ENCODE results near the gene SRRM2. TPM values are rescaled to one million over a fixed set of nuclear protein-coding genes. Genes with fewer than 3 reads are reported as not detected.

Gene SRRM2
- polyA plus RNA-seq, 1 donor (not counting 4 experiments of a cell fraction or from before 2014, with no cell fraction given) = 101 TPM

DNA sequence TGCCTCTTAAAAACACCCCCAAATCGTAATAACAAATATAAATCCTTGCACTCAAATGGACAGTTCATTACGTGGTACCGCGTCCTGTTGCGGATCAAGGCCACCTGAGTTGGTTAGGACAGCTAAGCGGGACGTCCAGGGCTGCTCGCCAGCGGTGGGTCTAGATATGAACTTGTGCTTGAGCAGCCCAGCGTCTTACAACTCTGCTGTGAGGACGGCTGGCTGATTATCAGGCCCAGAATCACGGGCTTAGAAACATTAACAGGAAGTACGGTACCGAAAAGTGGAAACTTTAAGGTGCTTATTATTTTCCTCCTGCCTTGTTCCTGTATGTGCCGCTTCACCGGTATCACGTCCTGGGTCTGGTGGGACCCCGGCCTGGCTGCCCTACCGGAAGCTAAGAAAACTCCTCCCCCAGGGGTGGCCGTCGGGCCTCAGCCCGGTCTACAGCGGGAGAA, 832 bp upstream of the SRRM2 start:
- H3K4me3 ChIP-seq (ENCODE audit: control insufficient read depth in 2 of 3, extremely low read depth in 1 of 3, insufficient read depth in 2 of 3, low read depth in 1 of 3, low read length in 3 of 3) = peak overlapping the region; percentile 83 to 95 (median 85)
- H3K9ac ChIP-seq (ENCODE audit: control insufficient read depth, extremely low read depth, insufficient read depth, low read length) = peak overlapping the region; percentile 86
- no peak for DNase-seq (ENCODE audit: low read depth, low spot score)
- H3K27me3 ChIP-seq (ENCODE audit: control insufficient read depth, extremely low read depth, insufficient read depth, low read length) = no peaks in the 10 kb centered on the region
- H3K27ac ChIP-seq (ENCODE audit: control insufficient read depth, insufficient read depth, low read length) = peak overlapping the region; percentile 81
- TF ChIP-seq EZH2 (IDR thresholded peaks at IDR 0.05; ENCODE audit: low read length) = no peak
- TF ChIP-seq, protein P1, sequence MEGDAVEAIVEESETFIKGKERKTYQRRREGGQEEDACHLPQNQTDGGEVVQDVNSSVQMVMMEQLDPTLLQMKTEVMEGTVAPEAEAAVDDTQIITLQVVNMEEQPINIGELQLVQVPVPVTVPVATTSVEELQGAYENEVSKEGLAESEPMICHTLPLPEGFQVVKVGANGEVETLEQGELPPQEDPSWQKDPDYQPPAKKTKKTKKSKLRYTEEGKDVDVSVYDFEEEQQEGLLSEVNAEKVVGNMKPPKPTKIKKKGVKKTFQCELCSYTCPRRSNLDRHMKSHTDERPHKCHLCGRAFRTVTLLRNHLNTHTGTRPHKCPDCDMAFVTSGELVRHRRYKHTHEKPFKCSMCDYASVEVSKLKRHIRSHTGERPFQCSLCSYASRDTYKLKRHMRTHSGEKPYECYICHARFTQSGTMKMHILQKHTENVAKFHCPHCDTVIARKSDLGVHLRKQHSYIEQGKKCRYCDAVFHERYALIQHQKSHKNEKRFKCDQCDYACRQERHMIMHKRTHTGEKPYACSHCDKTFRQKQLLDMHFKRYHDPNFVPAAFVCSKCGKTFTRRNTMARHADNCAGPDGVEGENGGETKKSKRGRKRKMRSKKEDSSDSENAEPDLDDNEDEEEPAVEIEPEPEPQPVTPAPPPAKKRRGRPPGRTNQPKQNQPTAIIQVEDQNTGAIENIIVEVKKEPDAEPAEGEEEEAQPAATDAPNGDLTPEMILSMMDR (optimal IDR thresholded peaks at IDR 0.05 in 1 of 3, IDR thresholded peaks at IDR 0.05 in 1 of 3, conservative IDR thresholded peaks at IDR 0.05 in 1 of 3; ENCODE audit: extremely low read depth in 1 of 3, insufficient read depth in 2 of 3, low read length in 3 of 3) = no peak
- dilution Hi-C loops (cut with MboI; ENCODE audit: extremely low pct_ligation_motif_present, low sequenced_read_pairs) = no loop called here
- peaks cover 42% of the 10 kb centered on the region for H3K79me2 ChIP-seq (ENCODE audit: control insufficient read depth, insufficient read depth, low read length)
- peaks cover 5 to 8% of the 10 kb centered on the region in 2 experiments for H3K36me3 ChIP-seq (ENCODE audit: control insufficient read depth in 2 of 2, extremely low read depth in 1 of 2, insufficient read depth in 2 of 2, low read length in 2 of 2)
- peaks cover 2% of the 10 kb centered on the region for H3K9me1 ChIP-seq (ENCODE audit: control insufficient read depth, extremely low read depth, insufficient read depth, low read length)
- peaks cover 33% of the 10 kb centered on the region for H4K20me1 ChIP-seq (ENCODE audit: control insufficient read depth, extremely low read depth, insufficient read depth, low read length)
- FAIRE-seq = no peak
- peak overlapping the region; percentile 86 for H2AFZ ChIP-seq (ENCODE audit: control insufficient read depth, low read length)
- no peaks in the 10 kb centered on the region for H3K9me3 ChIP-seq (ENCODE audit: control insufficient read depth, low read depth, low read length)
- peak overlapping the region; percentile 91 for H3K4me2 ChIP-seq (ENCODE audit: control insufficient read depth, extremely low read depth, insufficient read depth, low read depth, low read length)
- peaks cover 22% of the 10 kb centered on the region for H3K4me1 ChIP-seq (ENCODE audit: control insufficient read depth, extremely low read depth, insufficient read depth, low read length)

DNA sequence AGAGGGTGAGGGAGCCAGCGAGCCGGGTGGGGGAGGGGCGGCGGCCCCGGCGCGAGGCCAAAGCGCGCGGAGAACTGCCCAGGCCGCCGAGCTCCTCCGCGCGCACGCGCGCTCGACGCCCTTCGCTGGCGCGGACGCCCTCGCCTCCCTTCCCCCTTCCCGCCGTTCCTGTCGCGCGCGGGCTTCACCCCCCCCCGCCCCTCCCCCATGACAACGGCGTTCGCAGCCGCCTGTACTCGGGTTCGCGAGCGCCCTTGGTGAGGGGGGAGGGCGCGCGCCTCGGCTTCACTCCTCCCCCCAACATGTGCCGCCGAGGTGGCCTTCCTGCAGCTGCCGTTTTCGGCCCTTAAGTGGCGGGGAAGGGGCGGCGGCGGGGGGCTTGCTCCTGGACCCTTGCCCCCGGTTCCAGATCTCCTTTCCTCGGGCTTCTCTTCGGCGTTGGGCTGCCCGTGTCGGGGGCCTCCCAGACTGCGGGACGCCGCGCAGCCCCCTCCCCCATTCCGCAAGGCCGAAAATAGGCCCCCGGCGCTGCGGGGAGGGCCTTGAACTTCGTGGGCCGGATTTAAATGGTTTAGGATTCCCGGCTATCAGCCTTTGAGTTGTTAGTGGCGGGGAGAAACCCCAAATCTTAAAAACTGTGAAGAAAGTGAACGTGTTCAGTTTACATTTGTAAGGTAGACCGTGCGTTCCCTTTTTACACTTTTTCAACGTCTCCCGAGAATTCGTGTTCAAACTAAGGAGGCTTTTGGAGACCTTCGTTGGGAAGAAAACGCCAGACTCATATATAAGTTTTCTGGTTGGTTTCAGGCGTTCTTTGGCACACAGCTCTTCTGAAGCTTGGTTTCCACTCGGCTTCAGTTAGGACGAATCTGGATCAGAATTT, 653 bp downstream of the SRRM2 start:
- Histone ChIP-seq H3K4me1 (ENCODE audit: control insufficient read depth, extremely low read depth, insufficient read depth, low read length) (peaks cover 22% of the 10 kb centered on the region), H4K20me1 (ENCODE audit: control insufficient read depth, extremely low read depth, insufficient read depth, low read length) (peaks cover 46% of the 10 kb centered on the region), H3K4me2 (ENCODE audit: control insufficient read depth, extremely low read depth, insufficient read depth, low read depth, low read length) (peak overlapping the region; percentile 98), H3K27ac (ENCODE audit: control insufficient read depth, insufficient read depth, low read length) (peak overlapping the region; percentile 81), H3K27me3 (ENCODE audit: control insufficient read depth, extremely low read depth, insufficient read depth, low read length) (no peaks in the 10 kb centered on the region), H2AFZ (ENCODE audit: control insufficient read depth, low read length) (no peak overlapping the region), H3K36me3 (ENCODE audit: control insufficient read depth in 2 of 2, extremely low read depth in 1 of 2, insufficient read depth in 2 of 2, low read length in 2 of 2) (peaks cover 12 to 23% of the 10 kb centered on the region in 2 experiments), H3K4me3 (ENCODE audit: control insufficient read depth in 2 of 3, extremely low read depth in 1 of 3, insufficient read depth in 2 of 3, low read depth in 1 of 3, low read length in 3 of 3) (peak overlapping the region; percentile 83 to 95 (median 85)), H3K79me2 (ENCODE audit: control insufficient read depth, insufficient read depth, low read length) (peaks cover 57% of the 10 kb centered on the region), H3K9me3 (ENCODE audit: control insufficient read depth, low read depth, low read length) (no peaks in the 10 kb centered on the region), H3K9me1 (ENCODE audit: control insufficient read depth, extremely low read depth, insufficient read depth, low read length) (peaks cover 2% of the 10 kb centered on the region), H3K9ac (ENCODE audit: control insufficient read depth, extremely low read depth, insufficient read depth, low read length) (peak overlapping the region; percentile 86)
- dilution Hi-C loops (cut with MboI; ENCODE audit: extremely low pct_ligation_motif_present, low sequenced_read_pairs) = no loop called here
- DNase-seq (ENCODE audit: low read depth, low spot score) = no peak
- no peak for FAIRE-seq
- no peak for TF ChIP-seq EZH2 (IDR thresholded peaks at IDR 0.05; ENCODE audit: low read length)
- TF ChIP-seq, protein P1 (optimal IDR thresholded peaks at IDR 0.05 in 1 of 3, IDR thresholded peaks at IDR 0.05 in 1 of 3, conservative IDR thresholded peaks at IDR 0.05 in 1 of 3; ENCODE audit: extremely low read depth in 1 of 3, insufficient read depth in 2 of 3, low read length in 3 of 3) = no peak

Measured in keratinocyte (primary cell).